ENCODE data around the gene MYBPC2. TPM values are rescaled to one million over a fixed set of nuclear protein-coding genes. Genes with fewer than 3 reads are reported as not detected.

Gene MYBPC2
- total RNA-seq, 2 donors from 2014 or later, result 0.07 to 0.08 TPM

GRCh38 chr19:50398675-50399367, 33.9 kb upstream of the MYBPC2 start:
- Mint-ChIP-seq H3K36me3 (ENCODE audit: low read depth) (peaks cover 4% of the 10 kb centered on the region), H3K27ac (peak overlapping the region; percentile 16), H3K27me3 (no peaks in the 10 kb centered on the region), H3K4me1 (peaks cover 6% of the 10 kb centered on the region), H3K4me3 (no peak overlapping the region)
- H3K9me3 ChIP-seq (ENCODE audit: control insufficient read depth, low read length, poor library complexity, severe bottlenecking), result no peaks in the 10 kb centered on the region
- no peak for DNase-seq
- ATAC-seq, result no peak

GRCh38 chr19:50399368-50399745, 33.3 kb upstream of the MYBPC2 start:
- no peak overlapping the region for H3K4me3 Mint-ChIP-seq
- no peak overlapping the region for H3K27ac Mint-ChIP-seq
- ATAC-seq (no peak), DNase-seq (no peak)
- H3K27me3 Mint-ChIP-seq, result no peaks in the 10 kb centered on the region
- H3K9me3 ChIP-seq (ENCODE audit: control insufficient read depth, low read length, poor library complexity, severe bottlenecking), result no peaks in the 10 kb centered on the region
- H3K4me1 Mint-ChIP-seq, result peaks cover 6% of the 10 kb centered on the region
- H3K36me3 Mint-ChIP-seq (ENCODE audit: low read depth), result peaks cover 4% of the 10 kb centered on the region

GRCh38 chr19:50401605-50402450, 30.9 kb upstream of the MYBPC2 start:
- Mint-ChIP-seq H3K27ac (no peak overlapping the region), H3K36me3 (ENCODE audit: low read depth) (peaks cover 6% of the 10 kb centered on the region), H3K4me3 (no peak overlapping the region), H3K4me1 (peaks cover 6% of the 10 kb centered on the region), H3K27me3 (no peaks in the 10 kb centered on the region)
- ATAC-seq (no peak), DNase-seq (no peak)
- no peaks in the 10 kb centered on the region for H3K9me3 ChIP-seq (ENCODE audit: control insufficient read depth, low read length, poor library complexity, severe bottlenecking)

GRCh38 chr19:50402544-50403301, 30.0 kb upstream of the MYBPC2 start:
- H3K27ac Mint-ChIP-seq, result no peak overlapping the region
- DNase-seq, result no peak
- H3K9me3 ChIP-seq (ENCODE audit: control insufficient read depth, low read length, poor library complexity, severe bottlenecking), result no peaks in the 10 kb centered on the region
- no peaks in the 10 kb centered on the region for H3K27me3 Mint-ChIP-seq
- ATAC-seq, result no peak
- no peak overlapping the region for H3K4me3 Mint-ChIP-seq
- peaks cover 6% of the 10 kb centered on the region for H3K36me3 Mint-ChIP-seq (ENCODE audit: low read depth)
- H3K4me1 Mint-ChIP-seq, result peaks cover 6% of the 10 kb centered on the region

DNA sequence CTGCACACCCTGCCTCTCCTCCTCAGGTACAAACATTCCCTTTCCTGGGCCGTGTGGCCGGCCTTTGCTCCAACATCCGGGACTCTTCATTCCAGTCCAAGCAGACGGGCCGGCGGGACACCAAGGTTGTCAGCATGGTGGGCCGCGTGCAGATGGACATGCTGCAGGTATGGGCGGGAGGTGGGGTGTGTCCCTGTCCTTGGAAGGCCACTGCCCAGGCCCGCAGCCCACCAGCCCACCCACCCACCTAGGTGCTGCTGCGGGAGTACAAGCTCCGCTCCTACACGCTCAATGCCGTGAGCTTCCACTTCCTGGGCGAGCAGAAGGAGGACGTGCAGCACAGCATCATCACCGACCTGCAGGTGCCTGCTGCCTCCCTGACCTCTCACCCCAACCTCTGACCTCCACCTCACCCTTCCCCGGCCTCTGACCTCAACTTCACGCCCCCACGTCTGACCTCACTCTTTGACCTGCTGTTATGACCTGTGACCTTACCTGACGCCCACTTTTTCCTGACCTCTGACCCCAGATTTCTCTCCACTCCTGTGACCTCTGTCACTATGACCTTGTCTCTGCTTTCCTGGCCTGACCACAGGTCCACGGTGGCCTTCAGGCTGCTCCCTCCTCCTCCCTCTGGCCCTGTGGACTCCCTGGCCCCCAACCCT, 26.4 kb upstream of the MYBPC2 start:
- Mint-ChIP-seq H3K36me3 (ENCODE audit: low read depth) (peaks cover 2% of the 10 kb centered on the region), H3K27me3 (no peaks in the 10 kb centered on the region), H3K4me1 (peaks cover 2% of the 10 kb centered on the region), H3K4me3 (no peak overlapping the region), H3K27ac (no peak overlapping the region)
- H3K9me3 ChIP-seq (ENCODE audit: control insufficient read depth, low read length, poor library complexity, severe bottlenecking), result no peaks in the 10 kb centered on the region
- ATAC-seq (no peak), DNase-seq (no peak)

GRCh38 chr19:50406829-50407228, 25.9 kb upstream of the MYBPC2 start:
- no peak overlapping the region for H3K4me3 Mint-ChIP-seq
- peaks cover 2% of the 10 kb centered on the region for H3K4me1 Mint-ChIP-seq
- no peaks in the 10 kb centered on the region for H3K27me3 Mint-ChIP-seq
- H3K36me3 Mint-ChIP-seq (ENCODE audit: low read depth), result peaks cover 2% of the 10 kb centered on the region
- ATAC-seq, result no peak
- no peak overlapping the region for H3K27ac Mint-ChIP-seq
- H3K9me3 ChIP-seq (ENCODE audit: control insufficient read depth, low read length, poor library complexity, severe bottlenecking), result no peaks in the 10 kb centered on the region
- no peak for DNase-seq

DNA sequence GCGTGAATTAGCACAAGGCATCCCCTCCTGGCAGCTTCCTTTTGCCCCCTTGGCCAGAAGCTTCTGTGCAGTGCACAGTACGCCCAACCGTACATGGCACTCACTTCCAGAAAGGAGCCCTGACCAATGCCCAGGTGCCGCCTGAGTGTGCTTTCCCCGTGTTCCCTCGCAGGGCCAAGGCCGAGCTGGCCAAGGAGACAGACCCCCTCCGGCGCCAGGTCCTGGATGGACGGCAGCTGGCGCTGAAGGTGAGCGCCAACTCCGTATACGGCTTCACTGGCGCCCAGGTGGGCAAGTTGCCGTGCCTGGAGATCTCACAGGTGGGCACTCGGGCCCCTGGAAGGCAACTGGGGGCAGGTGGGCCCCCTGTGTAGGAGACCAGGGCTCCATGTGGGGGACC, 23.3 kb upstream of the MYBPC2 start:
- no peak overlapping the region for H3K4me3 Mint-ChIP-seq
- H3K4me1 Mint-ChIP-seq, result peaks cover 2% of the 10 kb centered on the region
- H3K27ac Mint-ChIP-seq, result no peak overlapping the region
- no peak for ATAC-seq
- peaks cover 2% of the 10 kb centered on the region for H3K36me3 Mint-ChIP-seq (ENCODE audit: low read depth)
- no peak for DNase-seq
- H3K9me3 ChIP-seq (ENCODE audit: control insufficient read depth, low read length, poor library complexity, severe bottlenecking), result no peaks in the 10 kb centered on the region
- H3K27me3 Mint-ChIP-seq, result no peaks in the 10 kb centered on the region

DNA sequence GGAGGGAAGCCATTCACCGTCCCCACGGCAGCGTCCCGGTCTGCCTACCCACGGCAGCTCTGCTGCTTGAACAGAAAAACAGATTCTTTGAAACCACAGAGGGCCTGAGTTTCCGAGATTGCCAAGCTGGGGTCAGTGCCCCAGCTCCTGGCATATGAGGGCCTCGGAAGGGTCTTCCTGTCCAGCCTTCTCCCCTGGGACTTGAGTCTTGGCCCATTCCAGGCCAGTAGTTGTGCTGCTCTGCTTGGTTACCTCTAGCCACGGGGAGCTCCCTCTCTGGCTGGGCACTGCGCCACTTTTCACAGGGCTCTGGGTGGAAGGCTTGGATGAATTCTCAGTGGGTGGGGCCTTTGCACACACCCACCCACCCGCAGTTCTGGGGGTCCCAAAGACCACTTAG, 22.6 kb upstream of the MYBPC2 start:
- H3K9me3 ChIP-seq (ENCODE audit: control insufficient read depth, low read length, poor library complexity, severe bottlenecking), result no peaks in the 10 kb centered on the region
- no peak for ATAC-seq
- no peak overlapping the region for H3K4me3 Mint-ChIP-seq
- H3K36me3 Mint-ChIP-seq (ENCODE audit: low read depth), result peaks cover 2% of the 10 kb centered on the region
- H3K4me1 Mint-ChIP-seq, result peaks cover 5% of the 10 kb centered on the region
- no peak for DNase-seq
- H3K27ac Mint-ChIP-seq, result no peak overlapping the region
- H3K27me3 Mint-ChIP-seq, result no peaks in the 10 kb centered on the region

- DNase-seq, result no peak
- Mint-ChIP-seq H3K4me1 (peaks cover 3% of the 10 kb centered on the region), H3K27ac (no peak overlapping the region), H3K27me3 (no peaks in the 10 kb centered on the region), H3K36me3 (ENCODE audit: low read depth) (no peaks in the 10 kb centered on the region), H3K4me3 (no peak overlapping the region)
- ATAC-seq, result no peak
- H3K9me3 ChIP-seq (ENCODE audit: control insufficient read depth, low read length, poor library complexity, severe bottlenecking), result no peaks in the 10 kb centered on the region
These were observed 20.3 kb upstream of the MYBPC2 start for GRCh38 chr19:50412419-50412818.

DNA sequence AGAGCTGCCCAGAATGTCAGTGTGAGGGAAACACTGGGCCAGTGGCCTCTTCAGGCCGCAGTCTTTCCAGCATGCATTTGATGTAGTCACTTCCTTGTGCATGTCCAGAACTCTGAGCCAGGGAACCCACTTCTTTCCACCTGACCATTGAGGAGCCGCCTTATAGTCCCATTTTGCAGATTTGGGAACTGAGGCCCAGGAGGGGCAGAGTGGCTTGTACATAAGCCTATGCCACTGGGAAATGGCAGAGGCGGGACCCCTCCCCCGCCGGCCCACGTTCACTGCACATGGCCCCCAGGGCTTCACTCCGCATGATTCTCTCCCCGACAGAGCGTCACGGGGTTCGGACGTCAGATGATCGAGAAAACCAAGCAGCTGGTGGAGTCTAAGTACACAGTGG, 19.6 kb upstream of the MYBPC2 start:
- Mint-ChIP-seq H3K4me3 (no peak overlapping the region), H3K4me1 (peaks cover 3% of the 10 kb centered on the region), H3K36me3 (ENCODE audit: low read depth) (no peaks in the 10 kb centered on the region), H3K27me3 (no peaks in the 10 kb centered on the region), H3K27ac (no peak overlapping the region)
- H3K9me3 ChIP-seq (ENCODE audit: control insufficient read depth, low read length, poor library complexity, severe bottlenecking), result no peaks in the 10 kb centered on the region
- DNase-seq, result no peak
- no peak for ATAC-seq

GRCh38 chr19:50413531-50413930, 19.2 kb upstream of the MYBPC2 start:
- no peaks in the 10 kb centered on the region for H3K9me3 ChIP-seq (ENCODE audit: control insufficient read depth, low read length, poor library complexity, severe bottlenecking)
- H3K4me1 Mint-ChIP-seq, result peaks cover 3% of the 10 kb centered on the region
- H3K27ac Mint-ChIP-seq, result no peak overlapping the region
- no peaks in the 10 kb centered on the region for H3K36me3 Mint-ChIP-seq (ENCODE audit: low read depth)
- DNase-seq, result no peak
- H3K27me3 Mint-ChIP-seq, result no peaks in the 10 kb centered on the region
- ATAC-seq, result no peak
- no peak overlapping the region for H3K4me3 Mint-ChIP-seq

GRCh38 chr19:50414864-50415660, 17.6 kb upstream of the MYBPC2 start:
- Mint-ChIP-seq H3K27me3 (peaks cover 14% of the 10 kb centered on the region), H3K4me3 (no peak overlapping the region), H3K27ac (peak overlapping the region; percentile 54), H3K36me3 (ENCODE audit: low read depth) (peaks cover 8% of the 10 kb centered on the region), H3K4me1 (peaks cover 12% of the 10 kb centered on the region)
- ATAC-seq (peak; percentile 80), DNase-seq (peak; percentile 61 to 77 (median 64))
- H3K9me3 ChIP-seq (ENCODE audit: control insufficient read depth, low read length, poor library complexity, severe bottlenecking), result no peaks in the 10 kb centered on the region

All from T-helper 17 cell (primary cell).